Fibroblast of pulmonary artery (primary cell): ENCODE data around the gene ARHGAP22.

Experiments used
- DNase-seq: peaks from one replicate; pipeline ENCODE4 v3.0.0-alpha.2; 2010; ENCODE audit warnings: low read depth
- H3K4me3 ChIP-seq: replicated peaks from 2 replicates; pipeline ENCODE4 v1.5.1; 2011; ENCODE audit warnings: low read depth, mild to moderate bottlenecking, control low read depth, low read length, moderate library complexity
- TF ChIP-seq, protein P1 (sequence below): IDR thresholded peaks from 2 replicates; pipeline ENCODE4 v1.5.1; 2011; ENCODE audit warnings: mild to moderate bottlenecking, control low read depth, low read length, inconsistent platforms; ENCODE audit errors: missing control alignments

ARHGAP22 gene

DNA sequence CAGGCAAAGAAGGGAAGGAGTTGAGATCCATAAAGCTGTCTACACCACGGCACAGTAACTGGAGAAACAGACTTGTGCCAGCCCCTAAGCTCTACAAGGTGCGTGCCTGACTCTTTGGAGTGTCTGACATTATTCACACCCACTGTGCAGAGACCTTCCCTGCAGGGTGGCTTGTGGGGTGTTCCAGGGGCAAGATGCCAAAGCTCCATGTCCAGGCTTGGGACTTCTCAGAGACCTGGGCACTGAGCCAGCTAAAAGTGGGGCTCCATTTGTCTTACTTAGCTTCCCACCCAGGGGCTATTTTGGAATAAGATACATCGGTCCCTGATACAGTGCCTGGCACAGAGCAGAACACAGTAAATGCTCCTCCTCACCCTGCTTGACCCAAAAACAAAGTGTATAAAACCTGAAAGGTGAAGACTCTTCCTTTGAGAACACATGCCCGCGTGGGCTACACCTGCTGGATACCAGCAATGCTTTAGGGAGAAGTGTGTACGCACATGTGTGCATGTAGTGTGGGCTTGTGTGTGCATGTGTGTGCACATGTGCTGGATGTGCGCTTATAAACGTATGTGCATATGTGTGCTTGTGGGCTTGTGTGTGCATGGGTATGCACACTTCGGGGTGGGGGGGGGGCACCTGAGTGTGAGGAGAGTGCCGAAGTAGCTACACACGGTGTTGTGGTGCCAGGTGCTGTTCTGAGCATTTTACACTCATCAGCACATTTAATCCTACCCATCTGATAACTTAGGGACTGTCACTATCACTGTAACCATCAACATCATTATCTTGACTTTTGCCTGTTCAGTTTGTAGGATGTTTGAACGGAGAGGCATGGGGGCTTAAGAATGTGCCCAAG is 143.0 kb downstream of the ARHGAP22 start:
- H3K4me3 ChIP-seq = no peak overlapping the region
- no peak for DNase-seq
- TF ChIP-seq, protein P1, sequence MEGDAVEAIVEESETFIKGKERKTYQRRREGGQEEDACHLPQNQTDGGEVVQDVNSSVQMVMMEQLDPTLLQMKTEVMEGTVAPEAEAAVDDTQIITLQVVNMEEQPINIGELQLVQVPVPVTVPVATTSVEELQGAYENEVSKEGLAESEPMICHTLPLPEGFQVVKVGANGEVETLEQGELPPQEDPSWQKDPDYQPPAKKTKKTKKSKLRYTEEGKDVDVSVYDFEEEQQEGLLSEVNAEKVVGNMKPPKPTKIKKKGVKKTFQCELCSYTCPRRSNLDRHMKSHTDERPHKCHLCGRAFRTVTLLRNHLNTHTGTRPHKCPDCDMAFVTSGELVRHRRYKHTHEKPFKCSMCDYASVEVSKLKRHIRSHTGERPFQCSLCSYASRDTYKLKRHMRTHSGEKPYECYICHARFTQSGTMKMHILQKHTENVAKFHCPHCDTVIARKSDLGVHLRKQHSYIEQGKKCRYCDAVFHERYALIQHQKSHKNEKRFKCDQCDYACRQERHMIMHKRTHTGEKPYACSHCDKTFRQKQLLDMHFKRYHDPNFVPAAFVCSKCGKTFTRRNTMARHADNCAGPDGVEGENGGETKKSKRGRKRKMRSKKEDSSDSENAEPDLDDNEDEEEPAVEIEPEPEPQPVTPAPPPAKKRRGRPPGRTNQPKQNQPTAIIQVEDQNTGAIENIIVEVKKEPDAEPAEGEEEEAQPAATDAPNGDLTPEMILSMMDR = no peak

DNA sequence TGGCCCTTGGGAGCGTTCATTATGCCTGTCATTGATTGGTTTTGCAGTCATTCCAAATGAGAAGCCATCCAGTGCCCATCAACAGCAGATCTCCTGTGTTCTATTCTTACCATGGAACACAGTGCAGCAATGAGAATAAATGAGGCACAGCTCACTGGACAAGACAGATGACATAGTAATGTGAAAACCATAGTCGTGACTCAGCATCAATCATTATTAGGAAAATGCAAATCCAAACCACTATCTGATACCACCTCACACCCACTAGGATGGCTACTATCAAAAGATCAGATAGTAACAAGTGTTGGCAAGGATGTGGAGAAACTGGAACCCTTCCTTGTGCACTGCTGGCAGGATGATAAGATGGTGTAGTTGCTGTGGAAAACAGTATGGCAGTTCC is 144.7 kb downstream of the ARHGAP22 start:
- no peak for DNase-seq
- TF ChIP-seq, protein P1 = no peak
- H3K4me3 ChIP-seq = no peak overlapping the region

DNA sequence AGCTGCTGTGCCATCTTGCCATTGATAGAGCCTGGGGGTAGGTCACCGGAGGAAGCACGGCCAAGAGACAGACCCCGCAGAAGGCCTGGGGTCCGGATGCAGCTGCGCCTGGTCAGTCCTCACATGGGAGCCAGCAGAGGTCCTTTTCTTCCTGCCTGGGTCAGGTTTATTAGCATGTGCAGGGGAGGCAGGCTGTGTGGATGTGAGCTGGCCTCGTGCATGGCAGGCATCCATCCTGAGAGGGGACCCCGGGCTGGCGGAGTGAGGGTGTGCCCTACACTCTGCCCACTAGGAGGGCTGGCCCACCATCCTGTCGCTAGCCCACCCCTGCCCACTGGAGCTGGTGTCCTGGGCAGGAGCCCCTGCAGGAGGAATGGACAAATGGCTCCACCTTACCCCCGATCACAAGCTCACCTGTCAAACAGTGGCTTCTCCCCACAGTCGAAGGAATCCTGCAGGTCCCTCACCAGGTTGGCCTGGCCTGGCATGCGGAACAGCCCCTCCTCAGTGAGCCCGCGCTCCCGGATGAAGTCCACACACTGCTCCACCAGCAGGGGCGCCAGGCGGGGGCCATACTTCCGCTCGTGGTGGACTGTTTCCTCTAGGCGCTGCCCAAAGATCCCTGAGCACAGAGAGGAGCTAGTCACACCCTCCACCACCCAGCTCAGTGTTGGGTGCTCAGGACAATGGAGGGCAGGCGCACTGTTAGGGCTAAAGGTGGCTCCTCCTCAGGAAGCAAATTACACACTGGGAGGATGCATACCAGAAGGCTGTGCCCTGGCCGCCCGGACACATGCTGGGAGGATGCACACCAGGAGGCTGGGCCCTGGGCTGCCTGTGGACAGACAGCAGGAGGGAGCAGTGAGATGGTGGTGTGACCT is 145.4 kb downstream of the ARHGAP22 start:
- H3K4me3 ChIP-seq = no peak overlapping the region
- TF ChIP-seq, protein P1 = no peak
- DNase-seq = no peak

DNA sequence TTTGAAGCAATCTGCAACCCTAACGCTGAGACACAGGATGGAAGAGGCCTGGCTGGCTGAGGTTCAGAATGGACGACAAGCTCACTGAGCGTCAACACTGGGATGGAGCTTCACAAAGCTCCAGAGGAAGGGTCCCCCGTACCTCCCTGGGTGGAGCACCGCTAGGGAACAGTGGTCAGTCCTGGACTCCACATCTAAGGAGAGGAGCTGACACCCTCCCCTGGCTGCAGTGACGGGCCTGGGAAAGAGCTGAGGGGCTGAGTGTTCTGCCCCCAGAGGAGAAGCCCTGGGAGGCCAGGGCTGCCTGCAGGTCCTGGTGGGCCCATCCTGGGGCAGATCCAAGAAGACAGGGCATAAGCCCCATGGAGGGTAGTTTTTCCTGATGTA is 146.2 kb downstream of the ARHGAP22 start:
- no peak overlapping the region for H3K4me3 ChIP-seq
- DNase-seq = no peak

GRCh38 chr10:48457949-48458661 is 146.8 kb downstream of the ARHGAP22 start:
- no peak overlapping the region for H3K4me3 ChIP-seq
- no peak for DNase-seq
- TF ChIP-seq, protein P1 = no peak

More for the DNA sequence above, 146.2 kb downstream of the ARHGAP22 start:
- TF ChIP-seq, protein P1 = no peak

DNA sequence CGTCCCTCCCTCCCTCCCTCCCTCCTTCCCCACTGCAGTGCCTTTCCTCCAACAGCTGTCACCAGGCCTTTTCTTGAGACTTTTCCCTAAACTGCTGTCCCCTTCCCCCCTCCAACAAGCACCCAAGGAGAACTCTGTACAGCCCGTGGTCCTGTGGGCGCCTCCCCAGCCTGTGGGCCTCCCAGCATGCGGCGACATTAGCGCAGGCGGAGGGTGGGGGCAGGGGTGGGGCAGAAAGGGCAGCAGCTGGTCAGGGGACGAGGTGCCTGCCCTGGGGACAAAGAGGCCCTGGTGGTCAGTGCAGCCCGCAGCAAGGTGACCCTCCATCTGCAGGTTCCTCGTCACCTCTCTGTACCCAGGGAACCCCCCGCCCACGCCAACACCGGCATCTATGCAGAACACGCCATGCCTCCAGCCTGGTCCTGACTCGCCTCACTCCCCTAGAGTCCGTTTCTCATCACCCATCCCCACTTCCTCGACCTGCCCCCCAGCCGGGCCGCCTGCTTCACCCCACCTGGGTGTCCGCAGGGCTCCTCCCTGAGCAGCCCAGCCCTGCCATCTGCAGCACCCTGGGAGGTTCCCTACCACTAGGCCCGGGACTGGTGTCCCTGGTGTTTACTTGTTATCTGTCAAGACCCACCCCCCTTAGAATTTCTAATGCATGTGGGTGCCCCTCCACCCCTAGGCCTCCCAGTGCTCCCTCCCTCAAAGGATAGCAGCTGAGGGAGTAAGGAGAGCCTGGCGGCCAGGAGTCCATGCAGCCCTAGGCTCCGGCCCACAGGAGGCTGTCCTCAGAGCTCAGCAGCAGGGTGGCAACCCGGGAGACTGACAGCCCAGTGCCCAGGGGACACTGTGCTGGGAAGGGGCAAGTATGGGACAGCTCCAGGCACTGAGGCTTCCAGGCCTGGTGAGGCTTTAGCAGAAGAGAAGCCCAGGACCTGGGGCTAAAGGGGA is 147.8 kb downstream of the ARHGAP22 start:
- no peak for DNase-seq
- TF ChIP-seq, protein P1 = no peak
- no peak overlapping the region for H3K4me3 ChIP-seq
